NCI-H2081 (cell line): ENCODE measurements around the gene NOX5.
A peak's percentile ranks its signal among the peaks of the same experiment; 100 is the strongest.

Experiments used
- DNase-seq, 2 experiments: peaks; one replicate each; lab custom pipeline; 2025; lab: John Stamatoyannopoulos, UW

NOX5 gene

GRCh38 chr15:69081310-69082004, 67.0 kb downstream of the NOX5 start:
- no peak for DNase-seq

- DNase-seq = no peak
These were observed 67.6 kb downstream of the NOX5 start for GRCh38 chr15:69082021-69082502.

GRCh38 chr15:69082554-69082953, 68.1 kb downstream of the NOX5 start:
- no peak for DNase-seq

- DNase-seq = no peak
These were observed 70.0 kb downstream of the NOX5 start for GRCh38 chr15:69084404-69085030.

- DNase-seq = no peak
These were observed 71.0 kb downstream of the NOX5 start for GRCh38 chr15:69085325-69086081.

- DNase-seq = no peak
These were observed 72.1 kb downstream of the NOX5 start for GRCh38 chr15:69086427-69087204.

- no peak for DNase-seq
These were observed 73.0 kb downstream of the NOX5 start for GRCh38 chr15:69087366-69087976.

- DNase-seq = peak in 1 of 2 experiments; percentile 39
These were observed 73.9 kb downstream of the NOX5 start for GRCh38 chr15:69088300-69088965.

- DNase-seq = peak in 1 of 2 experiments; percentile 29
These were observed 74.8 kb downstream of the NOX5 start for GRCh38 chr15:69089258-69089657.

- peak in 1 of 2 experiments; percentile 60 for DNase-seq
These were observed 75.9 kb downstream of the NOX5 start for GRCh38 chr15:69090197-69090948.

- no peak for DNase-seq
These were observed 77.2 kb downstream of the NOX5 start for GRCh38 chr15:69091654-69092053.

- no peak for DNase-seq
These were observed 77.7 kb downstream of the NOX5 start for GRCh38 chr15:69092159-69092558.

GRCh38 chr15:69093127-69093526, 78.6 kb downstream of the NOX5 start:
- DNase-seq = no peak

- DNase-seq = no peak
These were observed 79.1 kb downstream of the NOX5 start for GRCh38 chr15:69093614-69094013.

- DNase-seq = no peak
These were observed 79.8 kb downstream of the NOX5 start for GRCh38 chr15:69094124-69094921.

GRCh38 chr15:69095274-69095673, 80.8 kb downstream of the NOX5 start:
- no peak for DNase-seq

GRCh38 chr15:69096196-69096595, 81.7 kb downstream of the NOX5 start:
- DNase-seq = no peak

- no peak for DNase-seq
These were observed 82.1 kb downstream of the NOX5 start for GRCh38 chr15:69096626-69097025.

GRCh38 chr15:69098771-69099170, 84.3 kb downstream of the NOX5 start:
- no peak for DNase-seq
